Karpas-422 (cell line): ENCODE data around the gene PALLD. TPM values are rescaled to one million over a fixed set of nuclear protein-coding genes. Genes with fewer than 3 reads are reported as not detected.

Experiments used
- DNase-seq: peaks from one replicate; pipeline ENCODE4 v3.0.0-alpha.2; 2015
- H2AFZ ChIP-seq: fragments of 200-600 bp; sonication (generic); 2 replicates; pipeline ENCODE4 v1.6.1; 2014; ENCODE audit warnings: antibody characterized with exemption, low read length, mixed read lengths
- H3K27ac ChIP-seq: fragments of 200-600 bp; sonication (generic); 2 replicates; pipeline ENCODE4 v1.5.1; 2014; ENCODE audit warnings: mild to moderate bottlenecking, low read length, moderate library complexity
- H3K27me3 ChIP-seq: fragments of 200-600 bp; sonication (generic); 2 replicates; pipeline ENCODE4 v1.6.1; 2014; ENCODE audit warnings: low read length, mixed read lengths
- H3K36me3 ChIP-seq: fragments of 200-600 bp; sonication (generic); 2 replicates; pipeline ENCODE4 v1.6.1; 2014; ENCODE audit warnings: low read length, mixed read lengths; ENCODE audit not compliant: insufficient read depth
- H3K4me1 ChIP-seq: fragments of 200-600 bp; sonication (generic); 2 replicates; pipeline ENCODE4 v1.6.1; 2014; ENCODE audit warnings: mild to moderate bottlenecking, low read length, mixed read lengths
- H3K4me2 ChIP-seq: fragments of 200-600 bp; sonication (generic); 2 replicates; pipeline ENCODE4 v1.6.1; 2014; ENCODE audit warnings: low read length, low read depth, mild to moderate bottlenecking; ENCODE audit not compliant: poor library complexity, severe bottlenecking
- H3K4me3 ChIP-seq: fragments of 200-600 bp; sonication (generic); 2 replicates; pipeline ENCODE4 v1.5.1; 2014; ENCODE audit warnings: mild to moderate bottlenecking, antibody characterized with exemption, low read length, mixed read lengths
- H3K79me2 ChIP-seq: fragments of 200-600 bp; sonication (generic); 2 replicates; pipeline ENCODE4 v1.6.1; 2014; ENCODE audit warnings: mild to moderate bottlenecking, low read length, mixed read lengths
- H3K9ac ChIP-seq: fragments of 200-600 bp; sonication (generic); 2 replicates; pipeline ENCODE4 v1.6.0; 2014; ENCODE audit warnings: low read length
- H3K9me2 ChIP-seq: fragments of 200-600 bp; sonication (generic), shearing (Covaris generic); replicated peaks from 2 replicates; pipeline ENCODE4 v1.6.0; 2014; ENCODE audit warnings: mild to moderate bottlenecking, low read length, moderate library complexity; ENCODE audit not compliant: insufficient read depth
- H3K9me3 ChIP-seq: fragments of 300-700, 200-600 bp; sonication (generic); 2 replicates; pipeline ENCODE4 v1.6.1; 2014; ENCODE audit warnings: low read length, mixed read lengths
- H4K20me1 ChIP-seq: fragments of 200-600 bp; sonication (generic); 2 replicates; pipeline ENCODE4 v1.6.1; 2014; ENCODE audit warnings: mild to moderate bottlenecking, antibody characterized with exemption, low read length, low read depth; ENCODE audit not compliant: insufficient read depth
- total RNA-seq: library from RNA; depleted of rRNA; stranded (reverse); fragments of >200 nt; shearing (Covaris generic); gene quantifications from 2 replicates; pipeline ENCODE4 v1.2.3, GENCODE V29; 2014; ENCODE audit warnings: low replicate concordance

PALLD gene
- total RNA-seq, 1 experiment from 2014 or later = 0.71 TPM

DNA sequence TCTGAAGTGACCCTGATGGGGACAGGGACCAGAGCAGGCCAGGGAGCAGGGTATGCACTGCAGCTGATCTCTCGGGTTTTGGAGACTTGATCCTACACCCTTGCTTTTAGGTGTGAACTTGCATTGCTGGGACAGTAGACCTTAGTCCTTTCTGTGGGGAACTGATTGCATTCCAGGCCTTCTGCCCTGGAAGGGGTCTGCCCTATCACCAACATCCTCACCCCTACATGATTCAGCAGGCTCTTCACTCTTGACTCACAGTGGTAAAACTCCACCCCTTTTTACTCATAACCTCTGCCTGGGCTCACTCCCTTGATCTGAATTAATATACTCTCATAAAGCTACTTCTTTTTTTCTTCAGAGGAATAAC, 10.0 kb upstream of the PALLD start:
- Histone ChIP-seq H3K79me2 (no peaks in the 10 kb centered on the region), H3K9ac (no peak overlapping the region), H3K9me3 (no peaks in the 10 kb centered on the region), H4K20me1 (no peaks in the 10 kb centered on the region), H3K27me3 (no peaks in the 10 kb centered on the region), H3K4me2 (no peak overlapping the region), H3K4me3 (no peak overlapping the region), H3K36me3 (no peaks in the 10 kb centered on the region), H2AFZ (no peak overlapping the region), H3K9me2 (no peaks in the 10 kb centered on the region), H3K4me1 (no peaks in the 10 kb centered on the region), H3K27ac (no peak overlapping the region)
- DNase-seq = no peak

DNA sequence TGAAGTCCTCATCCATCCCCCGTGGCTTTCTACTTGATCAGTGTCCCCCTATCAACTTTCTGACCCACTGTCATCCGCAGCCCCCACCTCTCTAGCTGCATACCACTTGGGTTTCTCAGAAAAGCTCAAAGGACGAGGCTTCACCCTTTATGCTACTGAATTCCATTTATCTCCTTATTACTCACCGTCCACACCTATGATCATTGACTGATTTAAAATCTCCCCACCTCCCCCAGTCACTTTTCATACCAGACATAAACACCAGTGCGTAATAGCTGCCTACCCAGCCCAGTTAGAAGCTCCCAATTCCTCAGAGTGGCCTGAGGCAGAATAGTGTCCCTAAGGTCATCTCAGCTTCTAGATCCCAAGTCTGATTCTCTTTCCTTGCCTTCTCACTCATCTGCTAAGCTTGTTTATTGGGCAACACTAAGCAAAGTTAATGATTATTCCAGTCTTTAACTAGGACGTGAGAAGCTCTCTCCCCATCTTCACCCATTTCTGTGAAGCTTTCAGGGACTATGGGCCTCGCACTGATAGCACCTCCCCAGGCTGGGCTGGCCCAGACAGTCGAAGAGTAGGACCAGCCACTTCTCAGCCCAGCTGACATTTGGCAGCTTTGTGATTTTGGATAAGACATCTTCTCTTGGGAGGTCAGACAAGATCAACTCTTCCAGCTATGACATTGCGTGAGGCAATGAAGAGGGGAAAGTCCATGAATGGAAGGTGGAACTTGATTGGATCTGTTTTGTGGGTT, 9.4 kb upstream of the PALLD start:
- H3K9me2 ChIP-seq = no peaks in the 10 kb centered on the region
- no peaks in the 10 kb centered on the region for H3K79me2 ChIP-seq
- H3K4me3 ChIP-seq = no peak overlapping the region
- H3K36me3 ChIP-seq = no peaks in the 10 kb centered on the region
- H4K20me1 ChIP-seq = no peaks in the 10 kb centered on the region
- DNase-seq = no peak
- no peak overlapping the region for H3K27ac ChIP-seq
- no peaks in the 10 kb centered on the region for H3K27me3 ChIP-seq
- no peak overlapping the region for H3K9ac ChIP-seq
- H2AFZ ChIP-seq = no peak overlapping the region
- no peaks in the 10 kb centered on the region for H3K9me3 ChIP-seq
- no peaks in the 10 kb centered on the region for H3K4me1 ChIP-seq
- no peak overlapping the region for H3K4me2 ChIP-seq

DNA sequence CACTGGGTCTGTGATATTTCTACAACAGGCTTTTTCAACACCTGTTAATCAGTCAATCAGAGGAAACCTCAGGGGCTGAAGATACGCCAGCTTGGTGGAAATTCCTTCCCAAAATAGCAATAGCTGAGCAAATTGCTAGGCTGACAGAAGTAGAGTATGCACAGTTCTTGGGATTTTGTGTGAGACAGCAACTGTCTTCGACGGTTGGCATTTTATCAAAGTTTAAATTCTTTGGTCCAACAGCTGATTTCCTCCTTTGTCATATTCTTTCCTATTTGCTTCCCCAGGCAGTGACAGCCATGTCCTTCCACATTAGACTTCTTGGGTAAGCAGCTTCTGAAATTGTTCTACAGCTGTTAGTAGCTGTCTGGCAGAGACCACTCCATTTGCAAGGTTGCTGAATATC, 8.0 kb upstream of the PALLD start:
- Histone ChIP-seq H3K36me3 (no peaks in the 10 kb centered on the region), H3K27me3 (no peaks in the 10 kb centered on the region), H3K9me3 (no peaks in the 10 kb centered on the region), H3K27ac (no peak overlapping the region), H2AFZ (no peak overlapping the region), H4K20me1 (no peaks in the 10 kb centered on the region), H3K4me1 (no peaks in the 10 kb centered on the region), H3K9me2 (no peaks in the 10 kb centered on the region), H3K9ac (no peak overlapping the region), H3K79me2 (no peaks in the 10 kb centered on the region), H3K4me2 (no peak overlapping the region), H3K4me3 (no peak overlapping the region)
- DNase-seq = no peak

DNA sequence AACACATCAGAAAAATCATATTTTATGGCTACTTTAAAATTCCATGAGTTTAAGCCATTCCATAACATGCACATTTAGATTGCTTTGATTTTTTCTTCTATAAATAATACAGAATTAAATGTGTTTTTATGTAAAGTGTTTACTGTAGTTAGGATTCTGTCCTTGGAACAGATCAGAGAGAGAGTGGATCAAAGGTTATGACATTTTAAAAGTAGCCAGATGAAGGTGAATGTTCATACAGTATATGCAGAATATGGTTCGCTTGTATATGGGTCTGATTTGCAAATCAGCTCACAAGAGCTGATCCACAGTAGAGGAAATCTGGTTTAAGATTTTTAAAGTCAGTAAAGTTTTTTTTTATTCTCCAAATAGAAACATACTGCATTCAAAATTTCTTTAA, 7.2 kb upstream of the PALLD start:
- no peak overlapping the region for H2AFZ ChIP-seq
- no peak overlapping the region for H3K27ac ChIP-seq
- no peaks in the 10 kb centered on the region for H3K27me3 ChIP-seq
- DNase-seq = no peak
- no peaks in the 10 kb centered on the region for H3K9me2 ChIP-seq
- no peak overlapping the region for H3K4me3 ChIP-seq
- no peaks in the 10 kb centered on the region for H4K20me1 ChIP-seq
- no peak overlapping the region for H3K9ac ChIP-seq
- H3K36me3 ChIP-seq = no peaks in the 10 kb centered on the region
- H3K4me2 ChIP-seq = no peak overlapping the region
- H3K9me3 ChIP-seq = no peaks in the 10 kb centered on the region
- H3K79me2 ChIP-seq = no peaks in the 10 kb centered on the region
- H3K4me1 ChIP-seq = no peaks in the 10 kb centered on the region

DNA sequence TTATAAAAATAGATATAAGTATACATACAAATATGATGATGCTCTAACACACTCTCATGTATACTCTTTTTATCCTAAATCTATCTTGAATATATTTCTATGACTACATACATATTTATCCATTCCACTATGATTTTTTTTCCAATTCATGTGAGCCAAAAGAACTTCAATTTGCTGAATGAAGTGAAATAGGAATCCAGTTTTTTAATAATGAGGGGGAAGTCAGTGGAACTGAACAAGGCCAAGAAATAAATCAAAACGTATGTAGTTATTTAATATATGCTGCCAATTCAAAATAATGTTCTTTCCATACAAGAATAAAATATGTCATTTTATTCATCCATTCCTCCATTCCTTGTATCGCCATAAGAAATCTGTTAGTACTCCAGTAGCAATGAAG, 6.1 kb upstream of the PALLD start:
- no peak overlapping the region for H3K9ac ChIP-seq
- no peaks in the 10 kb centered on the region for H3K79me2 ChIP-seq
- H2AFZ ChIP-seq = no peak overlapping the region
- no peak overlapping the region for H3K27ac ChIP-seq
- no peaks in the 10 kb centered on the region for H3K36me3 ChIP-seq
- H3K4me3 ChIP-seq = no peak overlapping the region
- DNase-seq = no peak
- H3K9me2 ChIP-seq = no peaks in the 10 kb centered on the region
- no peaks in the 10 kb centered on the region for H3K4me1 ChIP-seq
- no peaks in the 10 kb centered on the region for H3K27me3 ChIP-seq
- no peaks in the 10 kb centered on the region for H4K20me1 ChIP-seq
- H3K9me3 ChIP-seq = no peaks in the 10 kb centered on the region
- no peak overlapping the region for H3K4me2 ChIP-seq

DNA sequence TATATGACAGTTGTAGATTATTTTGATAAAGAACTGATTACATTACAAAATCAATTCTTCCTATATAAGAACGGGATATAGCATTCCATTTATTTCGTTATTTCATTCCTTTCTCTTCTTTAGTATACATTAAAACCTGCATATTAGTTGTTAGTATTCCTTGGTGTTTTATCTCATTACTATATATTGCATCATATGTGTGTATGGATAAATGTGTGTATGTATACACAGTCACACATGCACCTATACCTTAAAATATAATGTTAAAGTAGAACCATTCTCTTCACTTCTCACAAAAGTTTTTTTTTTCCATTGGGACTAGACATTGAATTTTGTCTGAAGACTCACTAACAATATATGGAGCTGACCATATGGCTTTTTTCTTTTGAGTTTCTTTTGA, 5.3 kb upstream of the PALLD start:
- Histone ChIP-seq H3K27me3 (no peaks in the 10 kb centered on the region), H3K36me3 (no peaks in the 10 kb centered on the region), H3K4me1 (no peaks in the 10 kb centered on the region), H3K9me3 (no peaks in the 10 kb centered on the region), H3K4me2 (no peak overlapping the region), H3K9ac (no peak overlapping the region), H2AFZ (no peak overlapping the region), H3K4me3 (no peak overlapping the region), H3K9me2 (no peaks in the 10 kb centered on the region), H4K20me1 (no peaks in the 10 kb centered on the region), H3K27ac (no peak overlapping the region), H3K79me2 (no peaks in the 10 kb centered on the region)
- DNase-seq = no peak

DNA sequence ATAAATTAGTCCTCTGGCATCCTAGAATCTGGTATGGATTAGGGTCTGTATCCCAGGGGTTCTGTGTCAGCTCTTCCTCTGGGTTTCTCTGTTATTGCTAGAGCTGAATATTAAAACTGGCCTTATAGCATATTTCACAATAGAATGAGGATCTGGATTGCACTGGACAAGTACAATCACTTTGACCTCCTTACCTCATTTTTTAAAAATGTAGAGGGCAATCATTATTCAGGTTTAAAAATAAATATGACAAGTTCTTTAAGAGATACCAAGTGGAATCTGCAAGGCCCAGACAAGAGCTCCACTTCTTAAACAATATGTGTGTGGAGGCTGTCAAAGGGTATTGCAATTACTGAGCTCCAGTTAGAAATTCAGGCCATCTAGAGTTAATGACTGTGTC, 1.4 kb downstream of the PALLD start:
- DNase-seq = no peak
- Histone ChIP-seq H3K9me3 (no peaks in the 10 kb centered on the region), H3K79me2 (no peaks in the 10 kb centered on the region), H3K4me2 (no peak overlapping the region), H3K9me2 (no peaks in the 10 kb centered on the region), H3K9ac (no peak overlapping the region), H3K27ac (no peak overlapping the region), H4K20me1 (no peaks in the 10 kb centered on the region), H2AFZ (no peak overlapping the region), H3K4me1 (no peaks in the 10 kb centered on the region), H3K36me3 (no peaks in the 10 kb centered on the region), H3K27me3 (no peaks in the 10 kb centered on the region), H3K4me3 (no peak overlapping the region)

DNA sequence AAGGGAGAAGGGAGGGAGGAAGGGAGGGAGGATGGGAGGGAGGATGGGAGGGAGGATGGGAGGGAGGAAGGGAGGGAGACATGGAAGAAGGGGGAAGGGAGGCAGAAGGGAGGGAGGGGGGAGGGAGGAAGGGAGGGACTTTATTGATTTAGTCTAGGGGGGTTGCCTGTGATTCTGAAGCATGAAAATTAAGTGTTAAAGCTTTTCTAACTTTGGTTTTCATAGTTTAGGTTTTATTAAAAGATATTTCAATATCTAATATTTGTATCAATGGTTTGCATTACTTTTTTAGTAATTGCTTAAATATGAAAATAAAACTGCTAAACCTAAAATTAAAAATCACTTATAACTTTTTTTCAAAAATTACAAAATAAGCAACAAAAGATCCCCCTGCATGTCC, 2.4 kb downstream of the PALLD start:
- H3K4me1 ChIP-seq = no peaks in the 10 kb centered on the region
- H3K9me3 ChIP-seq = no peaks in the 10 kb centered on the region
- H3K27ac ChIP-seq = no peak overlapping the region
- no peak overlapping the region for H2AFZ ChIP-seq
- H3K9ac ChIP-seq = no peak overlapping the region
- H3K4me3 ChIP-seq = no peak overlapping the region
- no peaks in the 10 kb centered on the region for H3K79me2 ChIP-seq
- H3K36me3 ChIP-seq = no peaks in the 10 kb centered on the region
- no peaks in the 10 kb centered on the region for H3K9me2 ChIP-seq
- no peak overlapping the region for H3K4me2 ChIP-seq
- H3K27me3 ChIP-seq = no peaks in the 10 kb centered on the region
- H4K20me1 ChIP-seq = no peaks in the 10 kb centered on the region
- no peak for DNase-seq

DNA sequence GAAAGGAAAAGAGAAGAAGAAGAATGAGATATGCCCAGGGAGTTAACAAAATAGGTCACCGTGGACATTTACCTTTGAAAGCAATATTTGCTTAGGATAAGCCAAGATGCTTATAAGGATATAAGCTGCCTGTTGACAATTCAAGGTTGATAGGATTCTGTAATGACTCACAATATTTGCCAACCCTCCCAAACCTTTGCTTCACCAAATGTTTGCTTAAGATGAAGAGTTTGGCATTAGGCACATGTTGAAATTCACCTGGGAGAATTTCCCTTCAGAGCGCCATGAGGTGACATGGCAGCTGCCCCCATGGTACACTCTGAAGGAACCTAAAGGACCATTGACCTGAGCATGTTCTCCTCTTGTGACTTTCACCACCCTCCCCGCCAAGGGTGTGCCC, 4.6 kb downstream of the PALLD start:
- no peaks in the 10 kb centered on the region for H3K79me2 ChIP-seq
- no peak for DNase-seq

More for the DNA sequence above, 4.6 kb downstream of the PALLD start:
- no peak overlapping the region for H3K27ac ChIP-seq
- H2AFZ ChIP-seq = no peak overlapping the region
- no peaks in the 10 kb centered on the region for H3K4me1 ChIP-seq
- no peak overlapping the region for H3K4me3 ChIP-seq
- H3K27me3 ChIP-seq = no peaks in the 10 kb centered on the region
- no peaks in the 10 kb centered on the region for H3K36me3 ChIP-seq
- H3K9me2 ChIP-seq = no peaks in the 10 kb centered on the region
- H3K4me2 ChIP-seq = no peak overlapping the region
- no peaks in the 10 kb centered on the region for H4K20me1 ChIP-seq
- H3K9me3 ChIP-seq = no peaks in the 10 kb centered on the region
- no peak overlapping the region for H3K9ac ChIP-seq
